GM23338 (cell line): ENCODE data around the gene TRMT61A. TPM values are rescaled to one million over a fixed set of nuclear protein-coding genes. Genes with fewer than 3 reads are reported as not detected.

Source experiments
- ATAC-seq: fragments of 200-7000 bp; cut with Tn5 transposase; 3 replicates; pipeline ENCODE4 v1.9.1; 2020
- DNase-seq: peaks from one replicate; pipeline ENCODE4 v3.0.0-alpha.2; 2015; ENCODE audit warnings: low spot score
- H2AFZ ChIP-seq: fragments of 200-600 bp; sonication (generic); 2 replicates; pipeline ENCODE4 v1.8.0; 2016; ENCODE audit warnings: antibody characterized with exemption, mild to moderate bottlenecking, moderate library complexity
- H3F3A ChIP-seq: fragments of 200-600 bp; sonication (generic); replicated peaks from 2 replicates; pipeline ENCODE4 v1.8.0; 2017; ENCODE audit warnings: antibody characterized with exemption, mixed run types, low read depth
- H3K27ac ChIP-seq: fragments of 200-600 bp; sonication (generic); 2 replicates; pipeline ENCODE4 v1.6.1; 2016; ENCODE audit warnings: low read depth
- H3K27me3 ChIP-seq: fragments of 200-600 bp; sonication (generic); 2 replicates; pipeline ENCODE4 v1.8.0; 2016; ENCODE audit warnings: mild to moderate bottlenecking, mixed run types, moderate library complexity; ENCODE audit not compliant: insufficient read depth
- H3K36me3 ChIP-seq: fragments of 200-600 bp; sonication (generic); 2 replicates; pipeline ENCODE4 v1.8.0; 2016; ENCODE audit warnings: mild to moderate bottlenecking; ENCODE audit not compliant: insufficient read depth
- H3K4me1 ChIP-seq: fragments of 200-600 bp; sonication (generic); 2 replicates; pipeline ENCODE4 v1.8.0; 2016; ENCODE audit warnings: mild to moderate bottlenecking, moderate library complexity; ENCODE audit not compliant: insufficient read depth
- H3K4me2 ChIP-seq: fragments of 200-600 bp; sonication (generic); 2 replicates; pipeline ENCODE4 v1.7.1; 2017; ENCODE audit warnings: mixed run types
- H3K4me3 ChIP-seq: fragments of 200-600 bp; sonication (generic); 2 replicates; pipeline ENCODE4 v1.6.1; 2016; ENCODE audit warnings: mixed run types
- H3K79me2 ChIP-seq: fragments of 200-600 bp; sonication (generic); replicated peaks from 2 replicates; pipeline ENCODE4 v1.8.0; 2017; ENCODE audit warnings: mild to moderate bottlenecking; ENCODE audit not compliant: insufficient read depth
- H3K9me2 ChIP-seq: fragments of 200-600 bp; sonication (generic); 2 replicates; pipeline ENCODE4 v1.8.0; 2017; ENCODE audit not compliant: insufficient read depth
- H4K20me1 ChIP-seq: fragments of 200-600 bp; sonication (generic); replicated peaks from 2 replicates; pipeline ENCODE4 v1.8.0; 2017; ENCODE audit warnings: mild to moderate bottlenecking; ENCODE audit not compliant: insufficient read depth
- H3K27ac Mint-ChIP-seq: 2 replicates; pipeline ENCODE4 v1.8.0; 2020; ENCODE audit warnings: inconsistent platforms, mild to moderate bottlenecking, moderate library complexity, mixed read lengths
- H3K27me3 Mint-ChIP-seq: 3 replicates; pipeline ENCODE4 v1.8.0; 2022; ENCODE audit warnings: low read depth, mild to moderate bottlenecking, moderate library complexity, mixed read lengths, inconsistent platforms; ENCODE audit not compliant: insufficient read depth, poor library complexity
- H3K36me3 Mint-ChIP-seq: 3 replicates; pipeline ENCODE4 v1.8.0; 2021; ENCODE audit warnings: low read depth, mild to moderate bottlenecking, inconsistent platforms, moderate library complexity, mixed read lengths
- H3K4me1 Mint-ChIP-seq: 3 replicates; pipeline ENCODE4 v1.8.0; 2020; ENCODE audit warnings: mild to moderate bottlenecking, inconsistent platforms, mixed read lengths
- H3K4me3 Mint-ChIP-seq: 3 replicates; pipeline ENCODE4 v1.8.0; 2021; ENCODE audit warnings: moderate library complexity, mild to moderate bottlenecking, inconsistent platforms, mixed read lengths
- H3K9me3 Mint-ChIP-seq: 3 replicates; pipeline ENCODE4 v1.8.0; 2020; ENCODE audit warnings: moderate library complexity, mild to moderate bottlenecking, inconsistent platforms, mixed read lengths
- CTCF ChIP-seq, 2 experiments: fragments of 200-600 bp in 1 of 2; sonication (generic) in 1 of 2; conservative IDR thresholded peaks; 2 replicates each; pipeline versions ENCODE4 v1.5.1 to v1.6.1; 2016 to 2017; ENCODE audit warnings: antibody characterized with exemption in 2 of 2, low read depth in 2 of 2, mild to moderate bottlenecking in 2 of 2, moderate library complexity in 1 of 2
- ETS1 ChIP-seq: IDR thresholded peaks from 2 replicates; pipeline ENCODE4 v1.6.1; 2016; ENCODE audit warnings: antibody characterized with exemption
- EZH2phosphoT487 ChIP-seq: fragments of 200-600 bp; sonication (generic); IDR thresholded peaks from one replicate; pipeline ENCODE4 v1.8.1; 2018; ENCODE audit warnings: antibody characterized with exemption; ENCODE audit not compliant: unreplicated experiment
- POLR2AphosphoS5 ChIP-seq: IDR thresholded peaks from 2 replicates; pipeline ENCODE4 v1.6.1; 2016; ENCODE audit warnings: antibody characterized with exemption, low read depth
- STAT1 ChIP-seq: IDR thresholded peaks from one replicate; pipeline ENCODE4 v1.6.1; 2016; ENCODE audit warnings: antibody characterized with exemption; ENCODE audit not compliant: unreplicated experiment
- ZNF114 ChIP-seq: fragments of 250-450 bp; sonication (Bioruptor Pico); IDR thresholded peaks from 2 replicates; pipeline ENCODE4 v1.5.0; 2020; ENCODE audit warnings: mild to moderate bottlenecking, moderate library complexity
- ZNF331 ChIP-seq: fragments of 250-450 bp; sonication (Bioruptor Pico); IDR thresholded peaks from 2 replicates; pipeline ENCODE4 v1.5.0; 2020; ENCODE audit warnings: low read depth, mild to moderate bottlenecking, moderate library complexity
- ZNF462 ChIP-seq: fragments of 250-450 bp; sonication (Bioruptor Pico); IDR thresholded peaks from 2 replicates; pipeline ENCODE4 v1.5.0; 2020; ENCODE audit warnings: mild to moderate bottlenecking, moderate library complexity
- polyA plus RNA-seq: library from polyadenylated mRNA; unstranded; fragments of >200 nt; fragmentation: Nextera tagmentation; extraction: Ambion mirVana; gene quantifications from 2 replicates; pipeline ENCODE4 v1.2.1, GENCODE V29; 2016
- total RNA-seq: library from RNA; depleted of rRNA; stranded (reverse); fragments of >200 nt; shearing (Covaris generic); gene quantifications from 2 replicates; pipeline ENCODE4 v1.2.3, GENCODE V29; 2014

TRMT61A gene
- total and polyA plus RNA-seq, 2 experiments from 2014 or later = 13.4 to 28.2 TPM

GRCh38 chr14:103578401-103579075 lies 49.5 kb downstream of the TRMT61A start (continued):
- TF ChIP-seq ZNF114 (no peak), ETS1 (no peak), STAT1 (no peak), ZNF331 (no peak), ZNF462 (CRISPR knock-in tag) (no peak), EZH2phosphoT487 (no peak), POLR2AphosphoS5 (no peak)

GRCh38 chr14:103581206-103581605 lies 52.2 kb downstream of the TRMT61A start:
- Histone ChIP-seq H3K4me2 (no peak overlapping the region), H3K36me3 (no peaks in the 10 kb centered on the region), H3K9me2 (no peaks in the 10 kb centered on the region), H3K79me2 (peaks cover 11% of the 10 kb centered on the region; the same call in 1 of the 2 replicates), H2AFZ (no peak overlapping the region), H3K4me3 (no peak overlapping the region), H3K4me1 (no peaks in the 10 kb centered on the region), H3K27ac (no peak overlapping the region), H3K27me3 (no peaks in the 10 kb centered on the region), H4K20me1 (no peaks in the 10 kb centered on the region; the same call in none of the 2 replicates), H3F3A (no peaks in the 10 kb centered on the region; the same call in none of the 2 replicates)
- ATAC-seq = no peak
- TF ChIP-seq STAT1 (no peak), ETS1 (no peak), ZNF114 (no peak), POLR2AphosphoS5 (no peak), CTCF (conservative IDR thresholded peaks at IDR 0.05; ENCODE audit: low read depth in 2 of 2) (no peak), ZNF331 (no peak)
- Mint-ChIP-seq H3K27ac (no peak overlapping the region), H3K4me3 (no peak overlapping the region), H3K9me3 (no peaks in the 10 kb centered on the region), H3K36me3 (peaks cover 24% of the 10 kb centered on the region), H3K27me3 (no peaks in the 10 kb centered on the region), H3K4me1 (no peaks in the 10 kb centered on the region)
- DNase-seq = no peak
